Endodermal cell (in vitro differentiated cells): ENCODE measurements around the gene NPHP4. TPM values are rescaled to one million over a fixed set of nuclear protein-coding genes. Genes with fewer than 3 reads are reported as not detected.

ENCODE experiments used
- DNase-seq: peaks from one replicate; pipeline ENCODE4 v3.0.0-alpha.2; 2017
- H3K27ac ChIP-seq: 2 replicates; pipeline ENCODE4 v1.5.1; 2013; ENCODE audit warnings: mild to moderate bottlenecking, low read depth, low read length, moderate library complexity
- H3K27me3 ChIP-seq: 2 replicates; pipeline ENCODE4 v1.6.1; 2013; ENCODE audit warnings: mild to moderate bottlenecking, low read length, moderate library complexity; ENCODE audit not compliant: insufficient read depth, control insufficient read depth, poor library complexity, severe bottlenecking
- H3K36me3 ChIP-seq: 2 replicates; pipeline ENCODE4 v1.7.0; 2013; ENCODE audit warnings: mild to moderate bottlenecking, low read length, moderate library complexity; ENCODE audit not compliant: control insufficient read depth, insufficient read depth
- H3K4me1 ChIP-seq: one replicate; pipeline ENCODE4 v1.7.0; 2013; ENCODE audit warnings: low read length; ENCODE audit not compliant: control insufficient read depth, insufficient read depth
- H3K4me3 ChIP-seq: 2 replicates; pipeline ENCODE4 v1.5.1; 2013; ENCODE audit warnings: mild to moderate bottlenecking, low read length, moderate library complexity
- H3K9ac ChIP-seq: 2 replicates; pipeline ENCODE4 v1.6.1; 2013; ENCODE audit warnings: mild to moderate bottlenecking, low read length, moderate library complexity; ENCODE audit not compliant: poor library complexity, severe bottlenecking; ENCODE audit errors: extremely low read depth
- H3K9me3 ChIP-seq: 2 replicates; pipeline ENCODE4 v1.6.1; 2013; ENCODE audit warnings: mild to moderate bottlenecking, low read length, moderate library complexity; ENCODE audit not compliant: control insufficient read depth
- H3K27ac Mint-ChIP-seq: 2 replicates; pipeline ENCODE4 v1.8.0; 2020; ENCODE audit warnings: mixed read lengths
- H3K27me3 Mint-ChIP-seq: 2 replicates; pipeline ENCODE4 v1.8.0; 2021; ENCODE audit warnings: mild to moderate bottlenecking, mixed read lengths; ENCODE audit not compliant: insufficient read depth
- H3K36me3 Mint-ChIP-seq: 2 replicates; pipeline ENCODE4 v1.8.0; 2020; ENCODE audit warnings: low read depth, mixed read lengths
- H3K4me1 Mint-ChIP-seq: 2 replicates; pipeline ENCODE4 v1.8.0; 2020; ENCODE audit warnings: mixed read lengths
- H3K4me3 Mint-ChIP-seq: 2 replicates; pipeline ENCODE4 v1.8.0; 2020; ENCODE audit warnings: mild to moderate bottlenecking, moderate library complexity, mixed read lengths
- H3K9me3 Mint-ChIP-seq: 2 replicates; pipeline ENCODE4 v1.8.0; 2020; ENCODE audit warnings: mild to moderate bottlenecking, mixed read lengths
- WGBS, 2 experiments: methylation state at CpG; one replicate each; pipeline versions ENCODE4 v1.1.5 to v1.1.7; 2013; ENCODE audit warnings: missing lambda C conversion rate in 2 of 2, mixed read lengths in 1 of 2; ENCODE audit not compliant: insufficient coverage in 1 of 2, insufficient read length in 1 of 2; 5-methylcytosine and 5-hydroxymethylcytosine counted together
- total RNA-seq, 2 donors: library from RNA; stranded (reverse); fragmentation: NEBNext Ultra II Directional in 1 of 2; extraction: Animal tissue kit (Norgen Biotek cat#: 25700) in 1 of 2; gene quantifications; 2 replicates in 1 of 2; 3 replicates in 1 of 2; pipeline ENCODE4 v1.2.1, GENCODE V29; 2021
- TF ChIP-seq, protein P1 (sequence below): fragments of 200-600 bp; sonication (generic); conservative IDR thresholded peaks from 2 replicates; pipeline ENCODE4 v1.5.0; 2021; ENCODE audit warnings: antibody characterized with exemption, mild to moderate bottlenecking

NPHP4 gene
- total RNA-seq, 2 donors from 2014 or later, result 19.1 to 25.4 TPM

DNA sequence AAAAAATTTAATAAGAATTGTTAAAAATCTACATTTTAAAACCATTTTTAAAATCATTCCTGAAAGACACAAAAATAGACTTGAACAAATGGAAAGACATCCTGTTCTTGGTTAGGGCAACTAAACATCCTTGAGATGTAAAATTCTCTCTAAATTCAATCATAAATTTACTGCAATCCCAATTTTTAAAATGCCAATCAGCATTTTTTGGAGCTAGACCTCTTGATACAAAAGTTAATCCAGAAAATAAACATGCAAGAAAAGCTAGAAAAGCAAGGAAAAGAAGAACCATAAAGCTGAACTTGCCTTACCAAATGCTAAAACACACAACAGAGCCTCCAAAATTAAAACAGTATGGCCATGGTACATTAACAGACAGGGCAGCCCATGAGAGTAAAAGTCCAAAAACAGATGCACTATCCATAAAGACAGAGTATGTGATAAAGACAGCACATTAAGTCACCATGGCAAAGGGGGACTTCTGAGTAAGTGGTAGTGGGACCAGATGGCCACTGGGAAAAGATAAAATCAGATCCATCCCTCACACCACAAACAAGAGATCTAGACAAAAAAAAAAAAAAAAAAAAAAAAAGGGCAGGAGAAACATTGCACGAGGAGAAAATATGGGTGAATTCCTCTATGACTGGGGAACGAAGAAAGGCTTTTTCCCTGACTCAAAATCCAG lies 51.4 kb downstream of the NPHP4 start:
- H3K4me1 Mint-ChIP-seq, result no peaks in the 10 kb centered on the region
- H3K27ac Mint-ChIP-seq, result no peak overlapping the region
- TF ChIP-seq, protein P1, sequence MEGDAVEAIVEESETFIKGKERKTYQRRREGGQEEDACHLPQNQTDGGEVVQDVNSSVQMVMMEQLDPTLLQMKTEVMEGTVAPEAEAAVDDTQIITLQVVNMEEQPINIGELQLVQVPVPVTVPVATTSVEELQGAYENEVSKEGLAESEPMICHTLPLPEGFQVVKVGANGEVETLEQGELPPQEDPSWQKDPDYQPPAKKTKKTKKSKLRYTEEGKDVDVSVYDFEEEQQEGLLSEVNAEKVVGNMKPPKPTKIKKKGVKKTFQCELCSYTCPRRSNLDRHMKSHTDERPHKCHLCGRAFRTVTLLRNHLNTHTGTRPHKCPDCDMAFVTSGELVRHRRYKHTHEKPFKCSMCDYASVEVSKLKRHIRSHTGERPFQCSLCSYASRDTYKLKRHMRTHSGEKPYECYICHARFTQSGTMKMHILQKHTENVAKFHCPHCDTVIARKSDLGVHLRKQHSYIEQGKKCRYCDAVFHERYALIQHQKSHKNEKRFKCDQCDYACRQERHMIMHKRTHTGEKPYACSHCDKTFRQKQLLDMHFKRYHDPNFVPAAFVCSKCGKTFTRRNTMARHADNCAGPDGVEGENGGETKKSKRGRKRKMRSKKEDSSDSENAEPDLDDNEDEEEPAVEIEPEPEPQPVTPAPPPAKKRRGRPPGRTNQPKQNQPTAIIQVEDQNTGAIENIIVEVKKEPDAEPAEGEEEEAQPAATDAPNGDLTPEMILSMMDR, result no peak
- Histone ChIP-seq H3K9ac (no peak overlapping the region), H3K27ac (no peak overlapping the region), H3K4me3 (no peak overlapping the region), H3K36me3 (peaks cover 4% of the 10 kb centered on the region), H3K4me1 (no peaks in the 10 kb centered on the region), H3K27me3 (no peaks in the 10 kb centered on the region), H3K9me3 (no peaks in the 10 kb centered on the region)
- peaks cover 51% of the 10 kb centered on the region for H3K36me3 Mint-ChIP-seq
- no peaks in the 10 kb centered on the region for H3K27me3 Mint-ChIP-seq
- WGBS, 2 experiments, result no CpG with 5 or more reads among the region's 2 CpGs
- H3K9me3 Mint-ChIP-seq, result peaks cover 7% of the 10 kb centered on the region
- no peak for DNase-seq
- no peak overlapping the region for H3K4me3 Mint-ChIP-seq

DNA sequence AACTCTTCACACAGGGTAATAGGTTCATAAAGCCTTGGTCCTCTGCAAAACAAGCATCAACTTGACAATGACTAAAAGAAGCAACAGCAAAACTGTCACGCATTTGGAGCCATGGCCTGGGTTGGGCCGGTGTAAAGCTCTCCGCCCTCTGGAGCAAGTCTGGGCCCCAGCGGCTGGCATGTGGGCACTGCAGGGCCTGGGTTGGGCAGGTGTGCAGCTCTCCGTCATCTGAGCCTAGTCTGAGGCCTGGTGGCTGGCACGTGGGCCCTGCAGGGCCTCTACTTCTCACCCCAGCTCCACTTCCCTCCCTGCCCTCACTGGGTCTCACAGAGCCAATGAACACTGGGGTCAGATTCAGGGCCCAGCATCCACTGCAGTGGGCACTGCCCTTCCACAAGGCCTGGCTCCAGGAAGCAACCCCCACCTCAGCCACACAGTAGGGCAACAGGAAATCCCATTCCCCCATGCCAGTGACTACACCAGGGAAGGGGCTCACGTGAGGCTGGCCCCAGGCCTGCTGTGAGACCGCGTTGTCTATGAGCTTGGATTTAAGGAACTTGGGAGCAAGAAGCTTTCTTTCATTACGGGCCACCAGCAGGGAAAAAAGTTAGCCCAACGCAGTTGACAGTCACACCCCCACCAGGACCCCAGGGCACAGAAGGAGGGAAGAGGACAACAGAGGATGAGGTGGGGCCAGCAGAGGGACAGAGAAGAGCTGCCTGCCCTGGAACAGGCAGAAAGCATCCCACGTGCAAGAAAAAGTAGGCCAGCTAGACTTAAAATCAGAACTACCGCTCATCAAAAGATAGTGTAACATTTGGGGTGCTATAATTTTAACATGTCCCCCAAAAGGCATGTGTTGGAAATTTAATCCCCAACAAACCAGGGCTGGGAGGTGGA lies 52.7 kb downstream of the NPHP4 start:
- TF ChIP-seq, protein P1, result no peak
- no peaks in the 10 kb centered on the region for H3K4me1 Mint-ChIP-seq
- no peak overlapping the region for H3K27ac Mint-ChIP-seq
- Histone ChIP-seq H3K9ac (no peak overlapping the region), H3K4me1 (no peaks in the 10 kb centered on the region), H3K9me3 (no peaks in the 10 kb centered on the region), H3K27me3 (no peaks in the 10 kb centered on the region), H3K36me3 (peaks cover 4% of the 10 kb centered on the region), H3K4me3 (no peak overlapping the region), H3K27ac (no peak overlapping the region)
- no peak for DNase-seq
- no peaks in the 10 kb centered on the region for H3K27me3 Mint-ChIP-seq
- 89 to 100% methylated on average over 3 to 13 of the region's 13 CpGs for WGBS, 2 experiments
- H3K4me3 Mint-ChIP-seq, result no peak overlapping the region
- H3K36me3 Mint-ChIP-seq, result peaks cover 47% of the 10 kb centered on the region
- peaks cover 7% of the 10 kb centered on the region for H3K9me3 Mint-ChIP-seq

DNA sequence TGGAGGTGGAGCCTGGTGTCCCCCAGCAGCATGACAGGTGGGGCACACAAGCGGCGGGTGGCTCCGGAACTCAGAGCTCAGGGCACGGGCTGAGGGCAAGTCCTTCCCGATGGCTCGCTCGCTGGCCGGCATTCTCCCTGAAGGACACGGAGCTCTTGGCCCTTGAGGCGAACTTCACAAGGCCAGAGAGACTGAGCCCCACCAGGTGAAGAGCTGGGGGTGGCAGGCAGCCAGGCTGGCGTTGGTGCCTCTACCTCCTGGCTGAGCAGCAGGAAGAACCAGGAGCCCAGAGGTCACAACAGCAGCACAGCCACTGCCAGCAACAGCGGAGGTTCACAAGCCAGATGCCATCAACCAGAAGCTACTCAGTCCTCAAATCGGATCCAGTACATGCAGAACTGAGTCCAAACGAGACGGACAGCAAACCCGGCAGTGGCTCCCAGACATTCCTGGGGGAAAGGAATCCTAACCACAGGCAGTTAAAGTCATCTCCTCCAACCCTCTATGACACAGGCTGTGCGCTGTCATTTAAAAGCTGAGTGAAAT lies 54.1 kb downstream of the NPHP4 start:
- H3K36me3 ChIP-seq, result peaks cover 4% of the 10 kb centered on the region
- WGBS, 2 experiments, result 97% methylated on average over 13 to 17 of the region's 17 CpGs
- no peak overlapping the region for H3K27ac Mint-ChIP-seq
- no peaks in the 10 kb centered on the region for H3K27me3 ChIP-seq
- no peaks in the 10 kb centered on the region for H3K9me3 ChIP-seq
- DNase-seq, result no peak
- H3K9ac ChIP-seq, result no peak overlapping the region
- H3K27me3 Mint-ChIP-seq, result no peaks in the 10 kb centered on the region
- no peak overlapping the region for H3K4me3 Mint-ChIP-seq
- H3K36me3 Mint-ChIP-seq, result peaks cover 48% of the 10 kb centered on the region
- no peak overlapping the region for H3K27ac ChIP-seq
- no peaks in the 10 kb centered on the region for H3K4me1 ChIP-seq
- no peaks in the 10 kb centered on the region for H3K4me1 Mint-ChIP-seq
- no peak overlapping the region for H3K4me3 ChIP-seq
- H3K9me3 Mint-ChIP-seq, result peaks cover 7% of the 10 kb centered on the region
- TF ChIP-seq, protein P1, result no peak
